SK-N-SH (cell line): Measurements from ENCODE around the gene CYP2C9.

Experiments
- CHD2 ChIP-seq: fragments of 150-350 bp; IDR thresholded peaks from 2 replicates; pipeline ENCODE4 v1.6.1; 2018; ENCODE audit warnings: low read length; ENCODE audit not compliant: partially characterized antibody
- CTCF ChIP-seq: fragments of 200-600 bp; sonication (generic); IDR thresholded peaks from 2 replicates; pipeline ENCODE4 v1.6.1; 2017; ENCODE audit warnings: antibody characterized with exemption, mild to moderate bottlenecking, moderate library complexity
- GABPA ChIP-seq: IDR thresholded peaks from 2 replicates; pipeline ENCODE4 v1.4.0; 2012; ENCODE audit warnings: low read depth, mild to moderate bottlenecking
- MXI1 ChIP-seq: IDR thresholded peaks from 2 replicates; pipeline ENCODE4 v1.6.1; 2012; ENCODE audit warnings: mild to moderate bottlenecking, low read depth, low read length, improper control_type of control experiment
- NRF1 ChIP-seq: IDR thresholded peaks from 2 replicates; pipeline ENCODE4 v1.6.1; 2012; ENCODE audit warnings: low read depth, mild to moderate bottlenecking, low read length
- PBX3 ChIP-seq: IDR thresholded peaks from 2 replicates; pipeline ENCODE4; 2012
- POLR2AphosphoS5 ChIP-seq: IDR thresholded peaks from 2 replicates; pipeline ENCODE4 v1.6.1; 2012; ENCODE audit warnings: low read depth, low read length
- RAD21 ChIP-seq: IDR thresholded peaks from 2 replicates; pipeline ENCODE4 v1.6.1; 2012; ENCODE audit warnings: mild to moderate bottlenecking, low read length
- RCOR1 ChIP-seq: fragments of 150-350 bp; IDR thresholded peaks from 2 replicates; pipeline ENCODE4 v1.6.1; 2017; ENCODE audit warnings: antibody characterized with exemption, low read length
- SIN3A ChIP-seq: IDR thresholded peaks from 2 replicates; pipeline ENCODE4 v1.6.1; 2012; ENCODE audit warnings: low read depth, mild to moderate bottlenecking, low read length, moderate library complexity, borderline replicate concordance
- SMC3 ChIP-seq: IDR thresholded peaks from 2 replicates; pipeline ENCODE4 v1.6.1; 2012; ENCODE audit warnings: low read depth, low read length, improper control_type of control experiment
- TCF12 ChIP-seq: IDR thresholded peaks from 2 replicates; pipeline ENCODE4 v1.4.0; 2012

DNA sequence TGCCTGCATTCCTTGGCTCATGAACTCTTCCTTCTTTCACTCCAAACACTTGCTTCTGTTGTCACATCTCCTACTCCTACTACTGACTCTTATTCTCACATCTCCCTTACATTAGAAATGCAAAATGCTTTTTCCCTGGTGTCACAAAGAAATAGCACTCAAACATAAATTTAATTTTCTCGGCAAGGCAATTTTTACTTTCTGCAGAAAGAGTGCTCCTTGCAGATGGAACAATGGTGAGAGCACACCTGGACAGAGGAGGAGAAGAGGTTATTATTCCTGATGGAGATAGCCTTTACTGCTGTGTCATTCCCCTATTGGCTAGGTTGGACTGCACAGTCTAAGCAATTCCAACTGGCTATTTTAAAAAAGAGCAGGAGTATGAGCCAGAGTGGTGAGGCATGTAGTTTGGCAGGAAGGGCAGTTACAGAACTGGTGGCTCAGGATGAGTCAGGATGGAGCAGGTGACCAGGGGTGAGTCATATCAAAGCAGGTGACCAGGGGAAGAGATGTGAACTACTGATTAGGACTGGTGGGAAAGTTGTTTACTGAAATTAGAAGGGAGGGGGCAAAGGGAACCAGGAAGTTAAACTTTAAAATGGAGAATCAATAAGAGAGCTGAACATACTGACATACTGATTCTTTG lies 52.9 kb downstream of the CYP2C9 start:
- no peak for TF ChIP-seq CTCF
- no peak for TF ChIP-seq RAD21
- TF ChIP-seq MXI1, result no peak
- TF ChIP-seq GABPA, result no peak
- TF ChIP-seq POLR2AphosphoS5, result no peak
- TF ChIP-seq TCF12, result no peak
- TF ChIP-seq SIN3A, result no peak
- TF ChIP-seq PBX3, result no peak
- TF ChIP-seq NRF1, result no peak
- TF ChIP-seq CHD2, result no peak
- no peak for TF ChIP-seq RCOR1
- TF ChIP-seq SMC3, result no peak
